Activated naive CD4-positive, alpha-beta T cell treated with anti-CD3 and anti-CD28 coated beads for 36 hours (primary cell): ENCODE measurements around the gene ZNF578. TPM values are rescaled to one million over a fixed set of nuclear protein-coding genes. Genes with fewer than 3 reads are reported as not detected.
A peak's percentile ranks its signal among the peaks of the same experiment; 100 is the strongest.
"Not testable (repeated sequence)": the region's sequence is repeated elsewhere in the genome, so short reads cannot be mapped to it uniquely, and the experiment has no call there.

Experiments used
- CTCF ChIA-PET: fragments of 350-600 bp; sonication (Branson Sonifier 250); formaldehyde crosslinking; loops from one replicate; lab custom pipeline; 2021; ENCODE audit warnings: antibody characterized with exemption; lab: Charles Lee
- DNase-seq: peaks from one replicate; pipeline ENCODE4 v3.0.0-alpha.2; 2020
- H3K27ac Mint-ChIP-seq: one replicate; pipeline ENCODE4 v1.8.0; 2021; ENCODE audit warnings: mild to moderate bottlenecking, mixed read lengths
- H3K27me3 Mint-ChIP-seq: one replicate; pipeline ENCODE4 v1.8.0; 2021; ENCODE audit warnings: low read depth, mixed read lengths
- H3K36me3 Mint-ChIP-seq: one replicate; pipeline ENCODE4 v1.8.0; 2021; ENCODE audit warnings: low read depth, mixed read lengths
- H3K4me1 Mint-ChIP-seq: one replicate; pipeline ENCODE4 v1.8.0; 2021; ENCODE audit warnings: low read depth, mixed read lengths
- H3K4me3 Mint-ChIP-seq: one replicate; pipeline ENCODE4 v1.8.0; 2021; ENCODE audit warnings: mild to moderate bottlenecking, moderate library complexity, mixed read lengths
- H3K9me3 Mint-ChIP-seq: one replicate; pipeline ENCODE4 v1.8.0; 2021; ENCODE audit warnings: mixed read lengths
- intact Hi-C: fragments of 100-400 bp; cut with micrococcal nuclease; formaldehyde crosslinking; loops from one replicate; pipeline ENCODE4 v1.15.1; 2023
- total RNA-seq, 2 experiments: library from RNA; stranded (reverse); gene quantifications; one replicate each; pipeline ENCODE4 v1.2.3, GENCODE V29; 2021

ZNF578 gene
- total RNA-seq, 2 experiments from 2014 or later: 0.32 to 0.36 TPM

DNA sequence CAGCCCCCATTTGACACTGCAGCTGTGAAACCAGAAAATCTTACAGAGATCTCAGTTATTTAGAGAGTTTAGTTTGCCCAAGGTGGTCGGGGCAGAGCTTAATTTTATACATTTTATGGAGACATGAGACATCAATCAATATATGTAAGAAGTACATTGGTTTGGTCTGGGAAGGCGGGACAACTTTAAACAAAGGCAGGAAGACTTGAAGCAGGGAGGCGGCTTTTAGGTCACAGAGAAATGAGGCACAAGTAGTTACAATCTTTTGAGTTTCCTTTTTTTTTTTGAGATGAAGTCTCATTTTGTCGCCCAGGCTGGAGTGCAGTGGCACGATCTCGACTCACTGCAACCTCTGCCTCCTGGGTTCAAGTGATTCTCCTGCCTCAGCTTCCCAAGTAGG lies 89.2 kb downstream of the ZNF578 start:
- Mint-ChIP-seq H3K4me1 (peaks cover 18% of the 10 kb centered on the region), H3K36me3 (peaks cover 81% of the 10 kb centered on the region), H3K9me3 (peaks cover 35% of the 10 kb centered on the region), H3K27ac (peak overlapping the region; percentile 46)
- CTCF ChIA-PET: interaction anchor here (0.6 to 0.7 kb wide), 2 partner anchors 46 to 546 kb away, joined by 3 to 4 read pairs; no protein-coding TSS in a partner anchor
- intact Hi-C loops, H3K4me3 Mint-ChIP-seq, DNase-seq, H3K27me3 Mint-ChIP-seq: not testable (repeated sequence)

DNA sequence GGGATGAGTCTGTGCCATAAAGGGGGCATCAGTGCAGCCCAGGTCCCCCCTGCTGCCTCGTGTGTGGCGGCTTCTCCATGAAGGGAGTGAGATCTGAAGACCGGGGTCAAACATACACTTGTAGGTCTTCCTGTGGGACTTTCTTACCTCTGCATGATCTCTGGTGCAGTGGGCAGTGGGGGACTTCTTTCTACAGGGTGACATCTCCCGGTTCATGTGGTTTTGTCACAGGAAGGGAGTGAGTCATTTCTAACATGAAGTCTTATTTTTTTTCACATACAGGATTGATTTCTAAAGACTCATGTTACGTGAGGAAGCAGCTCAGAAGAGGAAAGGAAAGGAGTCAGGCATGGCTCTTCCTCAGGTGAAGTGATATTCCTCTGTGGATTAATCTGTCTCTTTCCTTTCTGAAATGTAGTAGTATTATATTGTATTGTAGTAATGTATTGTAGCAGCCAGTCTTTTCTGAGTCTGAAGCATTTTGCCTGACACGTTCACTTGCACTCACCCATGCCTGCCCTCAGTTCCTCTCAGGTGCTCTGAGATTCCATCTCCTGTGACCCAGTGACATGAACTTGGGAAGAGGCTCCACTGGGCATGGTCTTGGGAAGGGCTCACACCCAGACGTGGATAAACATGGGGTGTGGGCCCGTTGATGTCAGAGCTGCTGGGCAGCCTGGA lies 89.8 kb downstream of the ZNF578 start:
- Mint-ChIP-seq H3K4me3 (no peak overlapping the region), H3K36me3 (peaks cover 87% of the 10 kb centered on the region), H3K27me3 (no peaks in the 10 kb centered on the region), H3K27ac (peak overlapping the region; percentile 46), H3K4me1 (peaks cover 18% of the 10 kb centered on the region), H3K9me3 (peaks cover 35% of the 10 kb centered on the region)
- peak; percentile 64 for DNase-seq
- intact Hi-C loops: loop anchor here (1.0 kb wide), 1 partner anchor 27 kb away; the partner anchor contains the start of gene ZNF701
- CTCF ChIA-PET: interaction anchor here (0.6 to 0.7 kb wide), 2 partner anchors 45 to 546 kb away, joined by 3 to 4 read pairs; no protein-coding TSS in a partner anchor

DNA sequence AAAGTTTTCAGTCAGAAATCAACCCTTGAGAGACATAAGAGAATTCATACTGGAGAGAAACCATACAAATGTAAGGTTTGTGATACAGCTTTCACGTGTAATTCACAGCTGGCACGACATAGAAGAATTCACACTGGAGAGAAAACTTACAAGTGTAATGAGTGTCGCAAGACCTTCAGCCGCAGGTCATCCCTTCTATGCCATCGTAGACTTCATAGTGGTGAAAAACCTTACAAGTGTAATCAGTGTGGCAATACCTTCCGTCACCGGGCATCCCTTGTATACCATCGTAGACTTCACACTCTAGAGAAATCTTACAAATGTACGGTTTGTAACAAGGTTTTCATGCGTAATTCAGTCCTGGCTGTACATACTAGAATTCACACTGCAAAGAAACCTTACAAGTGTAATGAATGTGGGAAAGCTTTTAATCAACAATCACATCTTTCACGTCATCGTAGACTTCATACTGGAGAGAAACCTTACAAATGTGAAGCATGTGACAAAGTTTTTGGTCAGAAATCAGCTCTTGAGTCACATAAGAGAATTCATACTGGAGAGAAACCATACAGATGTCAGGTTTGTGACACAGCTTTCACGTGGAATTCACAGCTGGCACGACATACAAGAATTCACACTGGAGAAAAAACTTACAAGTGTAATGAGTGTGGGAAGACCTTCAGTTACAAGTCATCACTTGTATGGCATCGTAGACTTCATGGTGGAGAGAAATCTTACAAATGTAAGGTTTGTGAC lies 101.0 kb downstream of the ZNF578 start:
- no peak for DNase-seq
- no peak overlapping the region for H3K27ac Mint-ChIP-seq
- CTCF ChIA-PET: no interaction called here
- H3K4me1 Mint-ChIP-seq: no peaks in the 10 kb centered on the region
- H3K9me3 Mint-ChIP-seq: peaks cover 64% of the 10 kb centered on the region
- intact Hi-C loops: no loop called here
- no peak overlapping the region for H3K4me3 Mint-ChIP-seq
- H3K27me3 Mint-ChIP-seq: no peaks in the 10 kb centered on the region
- peaks cover 89% of the 10 kb centered on the region for H3K36me3 Mint-ChIP-seq

DNA sequence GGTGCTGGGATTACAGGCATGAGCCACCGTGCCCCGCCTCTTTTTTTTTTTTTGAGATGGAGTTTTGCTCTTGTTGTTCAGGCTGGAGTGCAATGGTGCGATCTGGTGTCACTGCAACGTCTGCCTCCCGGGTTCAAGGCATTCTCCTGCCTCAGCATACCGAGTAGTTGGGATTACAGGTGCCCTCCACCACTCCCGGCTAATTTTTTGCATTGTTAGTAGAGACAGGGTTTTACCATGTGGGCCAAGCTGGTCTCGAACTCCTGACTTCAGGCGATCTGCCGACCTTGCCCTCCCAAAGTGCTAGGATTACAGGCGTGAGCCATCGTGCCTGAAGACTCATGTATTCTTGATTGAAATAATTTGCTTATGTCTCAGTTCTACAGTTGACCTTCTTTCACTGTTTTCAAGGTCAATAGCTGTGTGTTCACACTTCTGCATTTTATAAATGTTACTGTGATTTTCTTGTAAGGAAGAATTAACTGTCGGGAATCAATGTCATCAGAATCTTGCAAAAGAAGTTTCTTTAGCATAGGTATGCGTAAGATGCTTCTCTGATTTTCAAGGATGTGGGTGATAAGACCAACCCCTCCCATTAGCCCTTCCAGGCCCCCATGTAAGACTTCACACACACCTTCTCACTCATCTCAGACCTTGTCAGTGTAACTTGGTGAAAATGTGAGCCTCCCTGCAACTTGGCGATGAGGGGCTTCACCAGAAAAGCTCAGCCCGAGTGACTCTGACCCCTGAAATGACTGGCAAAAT lies 104.1 kb downstream of the ZNF578 start:
- intact Hi-C loops: no loop called here
- H3K36me3 Mint-ChIP-seq: peaks cover 85% of the 10 kb centered on the region
- H3K9me3 Mint-ChIP-seq: peaks cover 73% of the 10 kb centered on the region
- CTCF ChIA-PET: no interaction called here
- DNase-seq: no peak
- H3K27me3 Mint-ChIP-seq: no peaks in the 10 kb centered on the region
- H3K4me1 Mint-ChIP-seq: no peaks in the 10 kb centered on the region
- H3K27ac Mint-ChIP-seq: no peak overlapping the region
- H3K4me3 Mint-ChIP-seq: no peak overlapping the region

DNA sequence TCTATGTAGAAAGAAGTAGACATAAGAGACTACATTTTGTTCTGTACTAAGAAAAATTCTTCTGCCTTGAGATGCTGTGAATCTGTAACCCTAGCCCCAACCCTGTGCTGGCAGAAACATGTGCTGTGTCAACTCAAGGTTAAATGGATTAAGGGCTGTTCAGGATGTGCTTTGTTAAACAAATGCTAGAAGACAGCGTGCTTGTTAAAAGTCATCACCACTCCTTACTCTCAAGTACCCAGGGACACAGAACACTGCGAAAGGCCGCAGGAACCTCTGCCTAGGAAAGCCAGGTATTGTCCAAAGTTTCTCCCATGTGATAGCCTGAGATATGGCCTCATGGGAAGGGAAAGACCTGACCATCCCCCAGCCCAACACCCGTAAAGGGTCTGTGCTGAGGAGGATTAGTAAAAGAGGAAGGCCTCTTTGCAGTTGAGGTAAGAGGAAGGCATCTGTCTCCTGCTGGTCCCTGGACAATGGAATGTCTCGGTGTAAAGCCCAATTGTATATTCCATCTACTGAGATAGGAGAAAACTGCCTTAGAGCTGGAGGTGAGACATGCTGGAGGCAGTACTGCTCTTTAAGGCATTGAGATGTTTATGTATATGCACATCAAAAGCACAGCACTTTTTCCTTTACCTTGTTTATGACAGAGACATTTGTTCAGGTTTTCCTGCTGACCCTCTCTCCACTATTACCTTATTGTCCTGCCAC lies 105.5 kb downstream of the ZNF578 start:
- H3K9me3 Mint-ChIP-seq: peaks cover 71% of the 10 kb centered on the region
- H3K4me3 Mint-ChIP-seq, intact Hi-C loops, H3K27ac Mint-ChIP-seq, CTCF ChIA-PET, H3K4me1 Mint-ChIP-seq, DNase-seq, H3K27me3 Mint-ChIP-seq: not testable (repeated sequence)
- H3K36me3 Mint-ChIP-seq: peaks cover 84% of the 10 kb centered on the region

DNA sequence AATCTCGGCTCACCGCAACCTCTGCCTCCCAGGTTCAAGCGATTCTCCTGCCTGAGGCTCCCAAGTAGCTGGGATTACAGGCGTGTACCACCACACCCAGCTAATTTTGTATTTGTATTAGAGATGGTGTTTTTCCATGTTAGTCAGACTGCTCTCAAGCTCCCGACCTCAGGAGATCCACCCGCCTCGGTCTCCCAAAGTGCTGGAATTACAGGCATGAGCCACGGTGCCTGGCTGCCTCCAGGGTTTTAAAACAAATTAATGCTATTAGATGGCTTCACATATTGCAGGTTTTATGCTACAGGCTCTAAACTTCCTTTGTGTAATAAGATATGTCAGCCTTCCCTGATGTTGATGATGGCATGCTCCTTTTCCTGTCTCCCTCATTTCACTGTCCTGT lies 108.3 kb downstream of the ZNF578 start:
- peaks cover 74% of the 10 kb centered on the region for H3K36me3 Mint-ChIP-seq
- CTCF ChIA-PET: interaction anchor here (0.7 kb wide), 1 partner anchor 36 kb away, joined by 3 read pairs; no protein-coding TSS in a partner anchor
- H3K9me3 Mint-ChIP-seq: peaks cover 67% of the 10 kb centered on the region
- DNase-seq, H3K27me3 Mint-ChIP-seq, H3K4me1 Mint-ChIP-seq, H3K4me3 Mint-ChIP-seq, H3K27ac Mint-ChIP-seq, intact Hi-C loops: not testable (repeated sequence)

Other genes with a start within 250 kb of the ZNF578 start
- gene ZNF766, start 184.0 kb upstream of the ZNF578 start, total RNA-seq: 10 to 100 TPM; 22.3 to 23.6 TPM
- gene ZNF480, start 156.4 kb upstream of the ZNF578 start, total RNA-seq: 1 to 10 TPM; 3.7 to 4.2 TPM
- under 1 TPM; 0.64 TPM for gene ZNF610, start 117.3 kb upstream of the ZNF578 start, total RNA-seq
- gene ZNF880, start 83.6 kb upstream of the ZNF578 start, total RNA-seq: 1 to 10 TPM; 8.3 to 8.4 TPM
- 1 to 10 TPM; 2.9 to 3.7 TPM for gene ZNF528, start 55.7 kb upstream of the ZNF578 start, total RNA-seq
- not detected for gene ZNF534, start 24.4 kb upstream of the ZNF578 start, total RNA-seq
- 10 to 100 TPM; 19.1 to 20.1 TPM for gene ZNF808, start 74.1 kb downstream of the ZNF578 start, total RNA-seq
- 10 to 100 TPM; 13.8 to 15.0 TPM for gene ZNF701, start 116.7 kb downstream of the ZNF578 start, total RNA-seq
- 10 to 100 TPM; 23.3 to 23.9 TPM for gene ZNF83, start 184.8 kb downstream of the ZNF578 start, total RNA-seq